ENCODE data around the gene FSCN2.

Gene FSCN2

DNA sequence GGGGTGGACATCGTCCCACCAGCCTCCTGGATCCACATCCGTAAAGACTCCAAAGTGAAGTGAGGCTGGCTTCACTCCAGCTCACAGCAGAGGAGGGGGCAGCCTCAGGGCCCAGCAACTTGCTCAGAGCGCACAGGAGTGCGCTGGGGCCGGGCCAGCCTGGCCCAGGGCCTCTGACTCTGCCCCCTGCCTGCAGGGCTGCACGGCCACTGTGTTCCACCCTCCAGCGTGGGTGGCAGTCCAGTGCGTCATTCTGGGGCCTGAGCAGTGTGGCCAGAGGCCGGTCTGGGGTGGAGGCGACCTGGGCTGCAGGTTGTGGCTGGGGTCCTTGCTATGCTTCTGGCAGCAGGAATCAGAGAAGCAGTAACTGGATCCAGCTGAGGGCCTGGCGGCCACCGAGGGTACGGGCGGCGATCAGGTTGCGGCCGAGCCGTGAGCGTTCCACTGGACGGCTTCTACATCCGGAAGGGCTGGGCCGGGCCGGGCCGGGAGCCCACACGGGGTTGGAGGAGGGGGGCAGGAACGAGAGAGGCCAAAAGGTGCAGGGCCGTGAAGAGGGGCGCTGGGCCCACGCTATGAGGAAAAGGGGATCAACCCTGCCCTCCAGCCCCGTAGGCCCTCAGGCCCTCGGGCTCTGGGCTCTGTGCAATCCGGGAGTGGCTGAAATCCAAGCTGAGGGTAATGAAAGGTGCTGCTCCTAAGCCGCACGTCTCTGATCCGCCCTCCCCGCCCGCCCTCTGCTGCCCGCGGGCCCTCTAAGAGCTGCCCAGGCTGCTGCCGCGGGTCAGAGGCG lies at the start of gene FSCN2:
Gene FSCN2 (plus strand): TSS at position 787 of the 793 bp plus-strand sequence. CDS start 155 bp downstream, outside the sequence.
- DNase-seq (ENCODE audit: insufficient read length, low spot score) (no peak), FAIRE-seq (no peak)
- TF ChIP-seq, protein P1, sequence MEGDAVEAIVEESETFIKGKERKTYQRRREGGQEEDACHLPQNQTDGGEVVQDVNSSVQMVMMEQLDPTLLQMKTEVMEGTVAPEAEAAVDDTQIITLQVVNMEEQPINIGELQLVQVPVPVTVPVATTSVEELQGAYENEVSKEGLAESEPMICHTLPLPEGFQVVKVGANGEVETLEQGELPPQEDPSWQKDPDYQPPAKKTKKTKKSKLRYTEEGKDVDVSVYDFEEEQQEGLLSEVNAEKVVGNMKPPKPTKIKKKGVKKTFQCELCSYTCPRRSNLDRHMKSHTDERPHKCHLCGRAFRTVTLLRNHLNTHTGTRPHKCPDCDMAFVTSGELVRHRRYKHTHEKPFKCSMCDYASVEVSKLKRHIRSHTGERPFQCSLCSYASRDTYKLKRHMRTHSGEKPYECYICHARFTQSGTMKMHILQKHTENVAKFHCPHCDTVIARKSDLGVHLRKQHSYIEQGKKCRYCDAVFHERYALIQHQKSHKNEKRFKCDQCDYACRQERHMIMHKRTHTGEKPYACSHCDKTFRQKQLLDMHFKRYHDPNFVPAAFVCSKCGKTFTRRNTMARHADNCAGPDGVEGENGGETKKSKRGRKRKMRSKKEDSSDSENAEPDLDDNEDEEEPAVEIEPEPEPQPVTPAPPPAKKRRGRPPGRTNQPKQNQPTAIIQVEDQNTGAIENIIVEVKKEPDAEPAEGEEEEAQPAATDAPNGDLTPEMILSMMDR (IDR thresholded peaks at IDR 0.05; ENCODE audit: insufficient read depth, missing control alignments), result no peak

DNA sequence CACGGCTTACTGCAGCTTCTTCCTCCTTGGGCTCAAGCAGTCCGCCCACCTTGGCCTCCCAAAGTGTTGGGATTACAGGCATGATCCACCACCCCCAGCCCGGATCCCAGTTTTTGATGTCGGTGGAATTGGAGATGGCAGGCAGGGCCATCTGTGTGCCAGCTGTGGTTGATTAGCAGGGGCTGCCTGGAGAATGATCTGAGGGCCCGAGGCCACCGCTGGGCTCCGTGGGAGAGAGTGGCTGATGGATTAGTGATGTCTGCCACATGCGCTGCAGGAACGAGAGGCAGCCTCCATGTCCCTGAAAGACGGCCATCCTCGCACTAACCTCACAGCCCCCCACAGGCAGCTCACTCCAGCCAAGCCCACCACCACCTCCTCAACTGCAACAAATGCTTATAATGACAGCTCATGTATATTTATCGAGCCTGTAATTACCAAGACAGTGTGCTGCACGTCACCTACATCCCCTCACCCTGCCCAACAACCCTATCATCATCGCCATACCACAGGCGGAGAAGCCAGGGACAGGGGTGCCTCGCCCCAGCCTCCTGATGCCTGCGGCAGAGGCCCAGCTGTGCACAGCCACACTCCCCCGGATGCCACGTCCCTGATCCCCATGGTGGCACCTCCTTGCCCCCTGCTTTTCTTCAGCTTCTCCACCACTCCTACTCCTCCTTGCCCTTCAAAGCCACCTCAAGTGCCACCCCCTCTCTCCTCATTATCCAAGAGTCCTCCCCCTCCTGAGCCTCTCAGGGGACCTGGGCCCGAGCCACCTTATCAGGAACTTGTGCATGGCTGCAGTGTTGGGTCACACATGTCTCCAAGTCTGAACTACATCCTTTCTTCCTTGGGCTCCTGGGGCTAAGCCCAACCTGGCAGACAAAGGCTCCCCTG lies 48.8 kb upstream of the FSCN2 start:
- FAIRE-seq, result no peak
- TF ChIP-seq, protein P1 (IDR thresholded peaks at IDR 0.05; ENCODE audit: insufficient read depth, missing control alignments), result no peak
- DNase-seq (ENCODE audit: insufficient read length, low spot score), result no peak

GRCh38 chr17:81480140-81481072 lies 47.8 kb upstream of the FSCN2 start:
- DNase-seq (ENCODE audit: insufficient read length, low spot score) (no peak), FAIRE-seq (no peak)
- TF ChIP-seq, protein P1 (IDR thresholded peaks at IDR 0.05; ENCODE audit: insufficient read depth, missing control alignments), result no peak

- DNase-seq (ENCODE audit: insufficient read length, low spot score) (no peak), FAIRE-seq (no peak)
- TF ChIP-seq, protein P1 (IDR thresholded peaks at IDR 0.05; ENCODE audit: insufficient read depth, missing control alignments), result no peak
Observed at GRCh38 chr17:81481073-81481799, 46.9 kb upstream of the FSCN2 start.

GRCh38 chr17:81481815-81482505 lies 46.2 kb upstream of the FSCN2 start:
- TF ChIP-seq, protein P1 (IDR thresholded peaks at IDR 0.05; ENCODE audit: insufficient read depth, missing control alignments), result no peak
- FAIRE-seq, result no peak
- DNase-seq (ENCODE audit: insufficient read length, low spot score), result no peak

DNA sequence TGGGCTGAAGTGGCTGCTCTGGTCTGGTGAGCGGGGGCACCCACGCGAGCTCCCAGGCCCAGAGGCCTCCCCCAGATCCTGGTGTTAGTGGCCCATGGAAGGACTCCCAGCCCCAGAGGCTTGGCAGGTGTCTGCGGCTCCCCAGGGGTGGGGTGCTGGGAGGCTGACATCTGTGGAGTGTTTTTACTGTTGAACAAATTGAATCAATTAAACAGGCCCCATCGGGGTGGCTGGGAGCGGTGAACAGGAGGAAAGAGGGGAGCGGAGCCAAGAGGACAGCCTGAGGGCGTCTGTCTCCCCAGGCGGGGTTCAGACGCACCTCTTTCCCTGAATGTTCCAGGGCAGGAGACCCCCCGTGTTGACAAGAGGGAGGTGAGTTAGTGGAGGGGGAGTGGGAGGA lies 45.5 kb upstream of the FSCN2 start:
- DNase-seq (ENCODE audit: insufficient read length, low spot score) (no peak), FAIRE-seq (no peak)
- TF ChIP-seq, protein P1 (IDR thresholded peaks at IDR 0.05; ENCODE audit: insufficient read depth, missing control alignments), result no peak
